B cell (primary cell): Measurements from ENCODE around the gene TNIP1. TPM values are rescaled to one million over a fixed set of nuclear protein-coding genes. Genes with fewer than 3 reads are reported as not detected.

ENCODE experiments used
- ATAC-seq: fragments of 200-7000 bp; cut with Tn5 transposase; one replicate; pipeline ENCODE4 v1.10.0; 2021; ENCODE audit warnings: low read depth, mild to moderate bottlenecking, moderate number of reproducible peaks, moderate library complexity
- CTCF ChIA-PET: fragments of 350-600 bp; sonication (Branson Sonifier 250); formaldehyde crosslinking; loops from one replicate; lab custom pipeline; 2021; ENCODE audit warnings: antibody characterized with exemption, inconsistent platforms; lab: Charles Lee
- POLR2A ChIA-PET: fragments of 350-600 bp; sonication (Branson Sonifier 250); formaldehyde crosslinking; loops from one replicate; lab custom pipeline; 2021; ENCODE audit warnings: antibody characterized with exemption; lab: Charles Lee
- DNase-seq: peaks from one replicate; pipeline ENCODE4 v3.0.0; 2013
- H2AFZ ChIP-seq: 2 replicates; pipeline ENCODE4 v1.6.1; 2012; ENCODE audit warnings: mild to moderate bottlenecking, low read depth, low read length; ENCODE audit not compliant: insufficient read depth, poor library complexity, severe bottlenecking
- H3K27ac ChIP-seq, 2 donors: 1 replicate in 1 of 2; 2 replicates in 1 of 2; pipeline ENCODE4 v1.5.1; 2012 to 2013; ENCODE audit warnings: low read length in 2 of 2, mild to moderate bottlenecking in 2 of 2, moderate library complexity in 1 of 2
- H3K27me3 ChIP-seq, 4 experiments: fragments of 200-600 bp in 1 of 4; sonication (generic) in 1 of 4; replicated peaks in 1 of 4; 1 replicate in 2 of 4; 2 replicates in 2 of 4; pipeline versions ENCODE4 v1.6.1 to v1.7.0; 2013 to 2016; ENCODE audit warnings: low read length in 3 of 4, mild to moderate bottlenecking in 2 of 4, mixed read lengths in 1 of 4, moderate library complexity in 1 of 4; ENCODE audit not compliant: insufficient read depth in 4 of 4, control insufficient read depth in 3 of 4; ENCODE audit errors: control extremely low read depth in 1 of 4
- H3K36me3 ChIP-seq, 2 experiments: replicated peaks in 1 of 2; 1 replicate in 1 of 2; 2 replicates in 1 of 2; pipeline versions ENCODE4 v1.6.1 to v1.7.1; 2013; ENCODE audit warnings: low read length in 1 of 2; ENCODE audit not compliant: insufficient read depth in 2 of 2, control insufficient read depth in 1 of 2; ENCODE audit errors: control extremely low read depth in 1 of 2, extremely low read depth in 1 of 2
- H3K4me1 ChIP-seq, 2 donors: fragments of 200-600 bp in 1 of 2; sonication (generic) in 1 of 2; 1 replicate in 1 of 2; 2 replicates in 1 of 2; pipeline versions ENCODE4 v1.5.1 to v1.6.1; 2013 to 2017; ENCODE audit warnings: low read length in 2 of 2; ENCODE audit not compliant: control insufficient read depth in 2 of 2, insufficient read depth in 2 of 2
- H3K4me2 ChIP-seq: replicated peaks from 2 replicates; pipeline ENCODE3; 2012; ENCODE audit warnings: mild to moderate bottlenecking, low read depth, low read length; ENCODE audit not compliant: poor library complexity, severe bottlenecking
- H3K4me3 ChIP-seq, 5 experiments: fragments of 200-600 bp in 1 of 5; sonication (generic) in 1 of 5; 1 replicate in 3 of 5; 2 replicates in 2 of 5; pipeline versions ENCODE4 v1.5.1 to v1.7.0; 2011 to 2016; ENCODE audit warnings: low read length in 4 of 5, mild to moderate bottlenecking in 4 of 5, low read depth in 2 of 5, control low read depth in 1 of 5, moderate library complexity in 1 of 5; ENCODE audit not compliant: insufficient read depth in 1 of 5; ENCODE audit errors: control extremely low read depth in 1 of 5, extremely low read depth in 1 of 5
- H3K79me2 ChIP-seq: fragments of 200-600 bp; sonication (generic); one replicate; pipeline ENCODE4 v1.6.0; 2016; ENCODE audit warnings: low read length; ENCODE audit not compliant: control insufficient read depth, insufficient read depth
- H3K9ac ChIP-seq: fragments of 200-600 bp; sonication (generic); 2 replicates; pipeline ENCODE4 v1.6.1; 2017; ENCODE audit warnings: mild to moderate bottlenecking, low read length, moderate library complexity
- H3K9me3 ChIP-seq, 3 donors: one replicate each; pipeline versions ENCODE4 v1.6.1 to v1.7.1; 2013; ENCODE audit warnings: low read length in 2 of 3; ENCODE audit not compliant: control insufficient read depth in 2 of 3, insufficient read depth in 1 of 3; ENCODE audit errors: control extremely low read depth in 1 of 3
- H4K20me1 ChIP-seq: 2 replicates; pipeline ENCODE4 v1.6.0; 2012; ENCODE audit warnings: mild to moderate bottlenecking, low read length; ENCODE audit not compliant: insufficient read depth, control insufficient read depth, poor library complexity, severe bottlenecking
- H3K27ac Mint-ChIP-seq: one replicate; pipeline ENCODE4 v1.8.0; 2021; ENCODE audit warnings: mixed read lengths
- H3K27me3 Mint-ChIP-seq: one replicate; pipeline ENCODE4 v1.8.0; 2021; ENCODE audit warnings: mixed read lengths
- H3K4me1 Mint-ChIP-seq: one replicate; pipeline ENCODE4 v1.8.0; 2021; ENCODE audit warnings: mixed read lengths
- H3K4me3 Mint-ChIP-seq: one replicate; pipeline ENCODE4 v1.8.0; 2021; ENCODE audit warnings: mixed read lengths
- H3K9me3 Mint-ChIP-seq: one replicate; pipeline ENCODE4 v1.8.0; 2022; ENCODE audit warnings: mixed read lengths; ENCODE audit not compliant: insufficient read depth
- EZH2 ChIP-seq: IDR thresholded peaks from 2 replicates; pipeline ENCODE4 v1.6.1; 2012; ENCODE audit warnings: borderline replicate concordance, low read depth, mild to moderate bottlenecking, moderate library complexity, low read length; ENCODE audit not compliant: insufficient read depth, poor library complexity, severe bottlenecking
- WGBS: methylation state at CpG from one replicate; pipeline ENCODE4 v1.1.5; 2013; ENCODE audit warnings: missing lambda C conversion rate; ENCODE audit not compliant: insufficient coverage; 5-methylcytosine and 5-hydroxymethylcytosine counted together
- intact Hi-C: fragments of 100-400 bp; cut with micrococcal nuclease; formaldehyde crosslinking; loops from one replicate; pipeline ENCODE4 v1.10.0; 2022
- polyA plus RNA-seq: library from polyadenylated mRNA; depleted of rRNA; stranded (reverse); fragments of >200 nt; gene quantifications from 2 replicates; pipeline ENCODE4 v1.2.3, GENCODE V29; 2012
- total RNA-seq, 2 donors: library from RNA; stranded (reverse); fragments of 120-200 nt in 1 of 2; gene quantifications; 1 replicate in 1 of 2; 2 replicates in 1 of 2; pipeline versions ENCODE4 v1.2.3 to v1.2.4, GENCODE V29; 2013 to 2022
- TF ChIP-seq, protein P1 (sequence below): fragments of 200-600 bp; IDR thresholded peaks from one replicate; pipeline ENCODE4 v1.8.0; 2022; ENCODE audit warnings: antibody characterized with exemption, mild to moderate bottlenecking

TNIP1 gene
- total and polyA plus RNA-seq, 2 donors (not counting 1 experiment from before 2014, with no cell fraction given) = 108 to 294 TPM

DNA sequence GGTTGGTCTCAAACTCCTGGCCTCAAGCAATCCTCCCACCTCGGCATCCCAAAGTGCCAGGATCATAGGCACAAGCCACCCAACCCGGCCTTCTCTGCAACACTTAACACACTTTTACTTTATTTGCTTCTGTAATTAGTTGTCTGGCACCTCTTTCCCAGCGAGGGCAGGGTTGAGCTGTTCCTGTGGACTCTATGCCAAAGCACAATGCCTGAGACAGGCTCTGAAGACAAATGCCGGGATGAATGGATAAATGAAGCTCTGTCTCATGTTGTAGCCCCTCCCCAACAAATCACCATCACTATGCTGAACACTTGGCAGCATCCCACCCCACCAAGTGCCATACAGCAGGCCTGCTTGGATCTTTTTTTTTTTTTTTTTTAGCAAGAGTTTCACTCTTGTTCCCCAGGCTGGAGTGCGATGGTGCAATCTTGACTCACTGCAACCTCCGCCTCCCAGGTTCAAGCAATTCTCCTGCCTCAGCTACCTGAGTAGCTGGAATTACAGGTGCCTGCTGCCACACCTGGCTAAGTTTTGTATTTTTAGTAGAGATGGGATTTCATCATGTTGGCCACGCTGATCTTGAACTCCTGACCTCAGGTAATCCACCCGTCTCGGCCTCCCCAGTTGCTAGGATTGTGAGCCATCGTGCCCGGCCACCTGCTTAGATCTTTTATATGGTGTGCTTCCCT is 39.1 kb downstream of the TNIP1 start:
- POLR2A ChIA-PET = no interaction called here
- intact Hi-C loops = no loop called here
- 95% methylated on average over 7 of the region's 11 CpGs for WGBS
- Histone ChIP-seq H3K4me3 (no peak overlapping the region), H3K36me3 (peaks cover 0 to 98% of the 10 kb centered on the region in 2 experiments), H2AFZ (no peak overlapping the region), H3K9ac (no peak overlapping the region), H3K9me3 (no peaks in the 10 kb centered on the region), H3K27me3 (no peaks in the 10 kb centered on the region), H3K79me2 (peaks cover 8% of the 10 kb centered on the region), H3K4me2 (no peak overlapping the region), H3K27ac (no peak overlapping the region), H3K4me1 (no peaks in the 10 kb centered on the region), H4K20me1 (peaks cover 84% of the 10 kb centered on the region)
- H3K4me1 Mint-ChIP-seq = no peaks in the 10 kb centered on the region
- no peak overlapping the region for H3K27ac Mint-ChIP-seq
- no peaks in the 10 kb centered on the region for H3K9me3 Mint-ChIP-seq
- no peak for TF ChIP-seq EZH2
- TF ChIP-seq, protein P1, sequence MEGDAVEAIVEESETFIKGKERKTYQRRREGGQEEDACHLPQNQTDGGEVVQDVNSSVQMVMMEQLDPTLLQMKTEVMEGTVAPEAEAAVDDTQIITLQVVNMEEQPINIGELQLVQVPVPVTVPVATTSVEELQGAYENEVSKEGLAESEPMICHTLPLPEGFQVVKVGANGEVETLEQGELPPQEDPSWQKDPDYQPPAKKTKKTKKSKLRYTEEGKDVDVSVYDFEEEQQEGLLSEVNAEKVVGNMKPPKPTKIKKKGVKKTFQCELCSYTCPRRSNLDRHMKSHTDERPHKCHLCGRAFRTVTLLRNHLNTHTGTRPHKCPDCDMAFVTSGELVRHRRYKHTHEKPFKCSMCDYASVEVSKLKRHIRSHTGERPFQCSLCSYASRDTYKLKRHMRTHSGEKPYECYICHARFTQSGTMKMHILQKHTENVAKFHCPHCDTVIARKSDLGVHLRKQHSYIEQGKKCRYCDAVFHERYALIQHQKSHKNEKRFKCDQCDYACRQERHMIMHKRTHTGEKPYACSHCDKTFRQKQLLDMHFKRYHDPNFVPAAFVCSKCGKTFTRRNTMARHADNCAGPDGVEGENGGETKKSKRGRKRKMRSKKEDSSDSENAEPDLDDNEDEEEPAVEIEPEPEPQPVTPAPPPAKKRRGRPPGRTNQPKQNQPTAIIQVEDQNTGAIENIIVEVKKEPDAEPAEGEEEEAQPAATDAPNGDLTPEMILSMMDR = no peak
- no peak overlapping the region for H3K4me3 Mint-ChIP-seq
- CTCF ChIA-PET = interaction anchor here (0.8 to 3.7 kb wide), 5 partner anchors 10 to 123 kb away, joined by 5 to 23 read pairs (median 6); no protein-coding TSS in a partner anchor
- DNase-seq = no peak
- H3K27me3 Mint-ChIP-seq = no peaks in the 10 kb centered on the region
- ATAC-seq = no peak

DNA sequence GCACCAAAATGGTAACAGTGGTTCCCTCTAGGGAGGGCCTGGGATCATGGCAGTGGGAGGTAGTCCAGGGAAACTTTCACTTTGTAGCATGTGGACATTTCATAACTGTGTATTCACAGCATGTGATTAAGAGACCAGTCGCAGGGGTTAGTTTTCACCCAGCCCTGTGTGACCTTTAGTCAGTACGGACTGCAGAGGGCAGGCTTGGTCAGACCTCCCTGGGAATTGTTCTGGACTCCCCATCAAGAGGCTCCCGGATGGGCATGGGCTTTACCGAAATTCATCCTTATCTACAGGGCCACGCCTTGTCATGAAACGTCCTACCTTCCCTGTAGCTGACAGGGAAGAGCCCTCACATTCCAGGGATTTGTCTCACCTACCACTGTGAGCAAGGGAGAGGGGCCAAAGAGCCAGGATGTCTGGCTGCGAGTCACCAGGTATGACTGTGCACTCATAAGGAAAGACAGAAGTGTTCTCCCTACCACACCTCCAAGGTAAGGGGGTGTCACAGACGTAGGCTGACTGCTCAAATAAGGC is 40.6 kb downstream of the TNIP1 start:
- H3K4me1 ChIP-seq = no peaks in the 10 kb centered on the region
- no peak overlapping the region for H3K27ac ChIP-seq
- no peaks in the 10 kb centered on the region for H3K9me3 ChIP-seq
- no peak overlapping the region for H3K4me3 ChIP-seq
- DNase-seq (no peak), ATAC-seq (no peak)
- intact Hi-C loops = no loop called here
- H3K4me2 ChIP-seq = no peak overlapping the region
- POLR2A ChIA-PET = no interaction called here
- CTCF ChIA-PET = interaction anchor here (0.8 to 1.2 kb wide), 2 partner anchors 10 to 11 kb away, joined by 3 to 4 read pairs; no protein-coding TSS in a partner anchor
- Mint-ChIP-seq H3K27ac (no peak overlapping the region), H3K4me3 (no peak overlapping the region), H3K9me3 (no peaks in the 10 kb centered on the region), H3K27me3 (no peaks in the 10 kb centered on the region), H3K4me1 (no peaks in the 10 kb centered on the region)
- H3K27me3 ChIP-seq = no peaks in the 10 kb centered on the region
- H2AFZ ChIP-seq = no peak overlapping the region
- WGBS = 92% methylated on average over 6 of the region's 8 CpGs
- H4K20me1 ChIP-seq = peaks cover 77% of the 10 kb centered on the region
- TF ChIP-seq, protein P1 = no peak
- TF ChIP-seq EZH2 = no peak
- peaks cover 0 to 98% of the 10 kb centered on the region in 2 experiments for H3K36me3 ChIP-seq
- no peak overlapping the region for H3K9ac ChIP-seq
- H3K79me2 ChIP-seq = peaks cover under 1% of the 10 kb centered on the region
